Tibial nerve (tissue), 3 donors: ENCODE data around the gene CNTNAP5.

Experiments used
- POLR2A ChIP-seq, 2 donors: fragments of 450-650 bp; IDR thresholded peaks; one replicate each; pipeline ENCODE4 v1.6.1; 2017; ENCODE audit warnings: antibody characterized with exemption in 2 of 2, mild to moderate bottlenecking in 2 of 2, moderate library complexity in 2 of 2
- TF ChIP-seq, protein P1 (sequence below), 5 experiments: fragments of 200-600 bp in 3 of 5; fragments of 450-650 bp in 2 of 5; sonication (generic) in 3 of 5; IDR thresholded peaks; one replicate each; pipeline ENCODE4 v1.5.1; 2016 to 2019; ENCODE audit warnings: antibody characterized with exemption in 5 of 5, mild to moderate bottlenecking in 3 of 5, moderate library complexity in 2 of 5

DNA sequence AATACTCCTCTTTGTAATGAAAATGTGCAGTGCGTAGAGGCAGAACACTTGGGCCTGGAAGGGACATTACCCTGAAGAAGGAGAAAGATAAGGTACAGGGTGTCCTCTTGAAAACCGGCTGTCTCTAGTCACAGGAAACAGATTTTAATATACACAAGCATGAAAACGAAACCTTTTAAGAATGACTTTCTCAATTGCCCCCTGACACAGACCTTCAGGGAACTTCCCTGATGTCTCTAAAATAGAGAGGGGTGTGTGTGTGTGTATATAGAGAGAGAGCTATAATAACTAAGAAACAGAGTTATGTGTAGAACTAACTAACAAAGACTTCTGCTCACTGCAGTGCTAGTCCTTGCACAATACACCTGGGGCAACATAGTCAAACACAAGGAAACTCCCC lies 780.0 kb downstream of the CNTNAP5 start:
- TF ChIP-seq, protein P1, sequence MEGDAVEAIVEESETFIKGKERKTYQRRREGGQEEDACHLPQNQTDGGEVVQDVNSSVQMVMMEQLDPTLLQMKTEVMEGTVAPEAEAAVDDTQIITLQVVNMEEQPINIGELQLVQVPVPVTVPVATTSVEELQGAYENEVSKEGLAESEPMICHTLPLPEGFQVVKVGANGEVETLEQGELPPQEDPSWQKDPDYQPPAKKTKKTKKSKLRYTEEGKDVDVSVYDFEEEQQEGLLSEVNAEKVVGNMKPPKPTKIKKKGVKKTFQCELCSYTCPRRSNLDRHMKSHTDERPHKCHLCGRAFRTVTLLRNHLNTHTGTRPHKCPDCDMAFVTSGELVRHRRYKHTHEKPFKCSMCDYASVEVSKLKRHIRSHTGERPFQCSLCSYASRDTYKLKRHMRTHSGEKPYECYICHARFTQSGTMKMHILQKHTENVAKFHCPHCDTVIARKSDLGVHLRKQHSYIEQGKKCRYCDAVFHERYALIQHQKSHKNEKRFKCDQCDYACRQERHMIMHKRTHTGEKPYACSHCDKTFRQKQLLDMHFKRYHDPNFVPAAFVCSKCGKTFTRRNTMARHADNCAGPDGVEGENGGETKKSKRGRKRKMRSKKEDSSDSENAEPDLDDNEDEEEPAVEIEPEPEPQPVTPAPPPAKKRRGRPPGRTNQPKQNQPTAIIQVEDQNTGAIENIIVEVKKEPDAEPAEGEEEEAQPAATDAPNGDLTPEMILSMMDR (IDR thresholded peaks at IDR 0.05) = no peak
- TF ChIP-seq POLR2A (IDR thresholded peaks at IDR 0.05) = no peak
